CD4-positive, alpha-beta T cell (primary cell): ENCODE data around the gene GPR32. TPM values are rescaled to one million over a fixed set of nuclear protein-coding genes. Genes with fewer than 3 reads are reported as not detected.
"Not testable (repeated sequence)": the region's sequence is repeated elsewhere in the genome, so short reads cannot be mapped to it uniquely, and the experiment has no call there.

Source experiments
- ATAC-seq: fragments of 200-7000 bp; cut with Tn5 transposase; one replicate; pipeline ENCODE4 v1.10.0; 2022; ENCODE audit warnings: mild to moderate bottlenecking; ENCODE audit not compliant: poor library complexity
- CTCF ChIA-PET: fragments of 350-600 bp; sonication (Branson Sonifier 250); formaldehyde crosslinking; loops from one replicate; lab custom pipeline; 2021; ENCODE audit warnings: antibody characterized with exemption, inconsistent platforms; lab: Charles Lee
- POLR2A ChIA-PET: fragments of 350-600 bp; sonication (Branson Sonifier 250); formaldehyde crosslinking; loops from one replicate; lab custom pipeline; 2021; ENCODE audit warnings: antibody characterized with exemption, inconsistent platforms; lab: Charles Lee
- DNase-seq, 14 experiments: peaks; one replicate each; pipeline ENCODE4 v3.0.0-alpha.2; 2013 to 2020; ENCODE audit warnings: mixed read lengths in 2 of 14
- H3K27ac ChIP-seq, 2 donors: one replicate each; pipeline versions ENCODE4 v1.5.1 to v1.7.0; 2013; ENCODE audit warnings: low read length in 2 of 2, low read depth in 1 of 2, mild to moderate bottlenecking in 1 of 2
- H3K27me3 ChIP-seq, 2 experiments: 1 replicate in 1 of 2; 2 replicates in 1 of 2; pipeline versions ENCODE4 v1.6.1 to v1.7.0; 2013; ENCODE audit warnings: low read length in 2 of 2, control low read depth in 1 of 2, mild to moderate bottlenecking in 1 of 2, moderate library complexity in 1 of 2; ENCODE audit not compliant: insufficient read depth in 2 of 2, control insufficient read depth in 1 of 2
- H3K36me3 ChIP-seq: one replicate; pipeline ENCODE4 v1.6.1; 2013; ENCODE audit warnings: low read length, control low read depth; ENCODE audit not compliant: insufficient read depth
- H3K4me1 ChIP-seq: one replicate; pipeline ENCODE4 v1.6.1; 2013; ENCODE audit warnings: low read length, control low read depth; ENCODE audit not compliant: insufficient read depth
- H3K4me3 ChIP-seq: one replicate; pipeline ENCODE4 v1.5.1; 2013; ENCODE audit warnings: mild to moderate bottlenecking, low read length, moderate library complexity
- H3K9me3 ChIP-seq, 2 experiments: 1 replicate in 1 of 2; 2 replicates in 1 of 2; pipeline versions ENCODE4 v1.6.1 to v1.7.0; 2013; ENCODE audit warnings: low read length in 2 of 2, mild to moderate bottlenecking in 2 of 2, control low read depth in 1 of 2, moderate library complexity in 1 of 2; ENCODE audit not compliant: control insufficient read depth in 1 of 2, insufficient read depth in 1 of 2
- H3K27ac Mint-ChIP-seq: one replicate; pipeline ENCODE4 v1.8.0; 2020; ENCODE audit warnings: mixed read lengths
- H3K27me3 Mint-ChIP-seq: one replicate; pipeline ENCODE4 v1.8.0; 2021; ENCODE audit warnings: mixed read lengths
- H3K36me3 Mint-ChIP-seq: one replicate; pipeline ENCODE4 v1.8.0; 2021; ENCODE audit warnings: low read depth, mixed read lengths
- H3K4me1 Mint-ChIP-seq: one replicate; pipeline ENCODE4 v1.8.0; 2021; ENCODE audit warnings: low read depth, mixed read lengths
- H3K4me3 Mint-ChIP-seq: one replicate; pipeline ENCODE4 v1.8.0; 2020; ENCODE audit warnings: mild to moderate bottlenecking, mixed read lengths
- H3K9me3 Mint-ChIP-seq: one replicate; pipeline ENCODE4 v1.8.0; 2020; ENCODE audit warnings: mixed read lengths
- intact Hi-C, 2 experiments: fragments of 100-400 bp; cut with DNase I in 1 of 2; cut with micrococcal nuclease in 1 of 2; formaldehyde crosslinking; loops; one replicate each; pipeline versions ENCODE4 v1.15.1 to v1.9.0; 2023 to 2025; cut with DNase I, micrococcal nuclease
- total RNA-seq, 174 experiments: library from RNA in 2 of 174; stranded (reverse) in 2 of 174; gene quantifications; one replicate each; pipeline ENCODE4 v1.2.3 and lab custom pipeline; 2021 to 2026
- TF ChIP-seq, protein P1 (sequence below): fragments of 200-600 bp; IDR thresholded peaks from one replicate; pipeline ENCODE4 v1.8.0; 2022; ENCODE audit warnings: antibody characterized with exemption, mild to moderate bottlenecking

Gene GPR32
- total RNA-seq, 2 experiments from 2014 or later, result not detected

DNA sequence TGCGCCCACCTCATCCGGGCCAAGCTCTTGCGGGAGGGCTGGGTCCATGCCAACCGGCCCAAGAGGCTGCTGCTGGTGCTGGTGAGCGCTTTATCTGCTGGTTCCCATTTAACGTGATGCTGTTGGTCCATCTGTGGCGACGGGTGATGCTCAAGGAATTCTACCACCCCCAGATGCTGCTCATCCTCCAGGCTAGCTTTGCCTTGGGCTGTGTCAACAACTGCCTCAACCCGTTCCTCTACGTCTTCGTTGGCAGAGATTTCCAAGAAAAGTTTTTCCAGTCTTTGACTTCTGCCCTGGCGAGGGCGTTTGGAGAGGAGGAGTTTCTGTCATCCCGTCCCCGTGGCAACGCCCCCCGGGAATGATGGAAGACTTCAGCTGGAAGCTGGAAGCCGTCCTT lies 11.2 kb upstream of the GPR32 start:
- H3K27ac Mint-ChIP-seq, H3K27ac ChIP-seq, H3K4me3 Mint-ChIP-seq, H3K4me1 ChIP-seq, POLR2A ChIA-PET, ATAC-seq, DNase-seq, H3K36me3 ChIP-seq, H3K36me3 Mint-ChIP-seq, H3K9me3 ChIP-seq, H3K4me1 Mint-ChIP-seq, H3K27me3 ChIP-seq, H3K4me3 ChIP-seq, intact Hi-C loops, H3K9me3 Mint-ChIP-seq, CTCF ChIA-PET: not testable (repeated sequence)
- peaks cover 18% of the 10 kb centered on the region for H3K27me3 Mint-ChIP-seq

DNA sequence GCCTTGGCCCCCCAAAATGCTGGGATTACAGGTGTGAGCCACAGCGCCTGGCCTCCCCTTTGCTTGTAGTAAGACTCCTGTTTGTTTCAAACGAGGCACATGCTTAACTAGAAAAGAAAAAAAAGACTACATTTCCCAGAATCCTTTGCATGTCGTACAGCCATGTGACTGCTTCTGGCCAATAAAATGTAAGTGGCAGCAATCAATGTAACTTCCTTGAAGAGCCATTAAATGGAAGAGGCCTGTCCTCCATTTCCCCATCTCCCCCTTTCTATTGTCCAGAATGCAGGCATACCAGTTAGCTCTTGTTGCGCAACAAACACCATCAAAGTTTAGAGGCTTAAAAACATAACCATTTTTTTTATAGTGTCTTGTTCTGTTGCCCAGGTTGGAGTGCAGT lies 10.4 kb upstream of the GPR32 start:
- TF ChIP-seq, protein P1, sequence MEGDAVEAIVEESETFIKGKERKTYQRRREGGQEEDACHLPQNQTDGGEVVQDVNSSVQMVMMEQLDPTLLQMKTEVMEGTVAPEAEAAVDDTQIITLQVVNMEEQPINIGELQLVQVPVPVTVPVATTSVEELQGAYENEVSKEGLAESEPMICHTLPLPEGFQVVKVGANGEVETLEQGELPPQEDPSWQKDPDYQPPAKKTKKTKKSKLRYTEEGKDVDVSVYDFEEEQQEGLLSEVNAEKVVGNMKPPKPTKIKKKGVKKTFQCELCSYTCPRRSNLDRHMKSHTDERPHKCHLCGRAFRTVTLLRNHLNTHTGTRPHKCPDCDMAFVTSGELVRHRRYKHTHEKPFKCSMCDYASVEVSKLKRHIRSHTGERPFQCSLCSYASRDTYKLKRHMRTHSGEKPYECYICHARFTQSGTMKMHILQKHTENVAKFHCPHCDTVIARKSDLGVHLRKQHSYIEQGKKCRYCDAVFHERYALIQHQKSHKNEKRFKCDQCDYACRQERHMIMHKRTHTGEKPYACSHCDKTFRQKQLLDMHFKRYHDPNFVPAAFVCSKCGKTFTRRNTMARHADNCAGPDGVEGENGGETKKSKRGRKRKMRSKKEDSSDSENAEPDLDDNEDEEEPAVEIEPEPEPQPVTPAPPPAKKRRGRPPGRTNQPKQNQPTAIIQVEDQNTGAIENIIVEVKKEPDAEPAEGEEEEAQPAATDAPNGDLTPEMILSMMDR, result no peak
- Mint-ChIP-seq H3K9me3 (no peaks in the 10 kb centered on the region), H3K27me3 (peaks cover 19% of the 10 kb centered on the region), H3K36me3 (no peaks in the 10 kb centered on the region), H3K4me3 (no peak overlapping the region), H3K27ac (no peak overlapping the region), H3K4me1 (no peaks in the 10 kb centered on the region)
- DNase-seq (peak in 2 of 14 experiments; percentile 21 to 24), ATAC-seq (no peak)
- no peak overlapping the region for H3K4me3 ChIP-seq
- H3K36me3 ChIP-seq, result no peaks in the 10 kb centered on the region
- peaks cover 0 to 4% of the 10 kb centered on the region in 2 experiments for H3K9me3 ChIP-seq
- no peaks in the 10 kb centered on the region for H3K4me1 ChIP-seq
- CTCF ChIA-PET, result no interaction called here
- POLR2A ChIA-PET, result no interaction called here
- peaks cover 0 to 3% of the 10 kb centered on the region in 2 experiments for H3K27me3 ChIP-seq
- intact Hi-C loops, result no loop called here
- no peak overlapping the region for H3K27ac ChIP-seq

DNA sequence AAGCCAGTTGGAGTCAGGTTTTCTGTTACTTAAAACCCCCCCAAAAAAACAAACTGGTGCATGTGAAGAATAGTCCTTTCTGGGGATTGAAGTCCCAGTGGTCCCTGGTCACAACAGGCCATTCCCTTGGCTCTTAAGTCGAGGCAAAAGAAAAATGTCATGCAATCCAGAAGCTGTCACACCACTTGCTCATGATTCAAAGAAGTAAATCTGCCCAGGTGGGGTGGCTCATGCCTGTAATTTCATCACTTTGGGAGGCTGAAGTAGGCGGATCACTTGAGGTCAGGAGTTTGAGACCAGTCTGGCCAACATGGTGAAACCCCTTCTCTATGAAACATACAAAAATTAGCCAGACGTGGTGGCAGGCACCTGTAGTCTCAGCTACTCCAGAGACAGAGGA lies 8.8 kb upstream of the GPR32 start:
- H3K4me1 Mint-ChIP-seq, POLR2A ChIA-PET, CTCF ChIA-PET, H3K27ac ChIP-seq, H3K4me3 ChIP-seq, H3K4me3 Mint-ChIP-seq, H3K36me3 Mint-ChIP-seq, H3K4me1 ChIP-seq, DNase-seq, ATAC-seq, intact Hi-C loops, H3K27ac Mint-ChIP-seq, H3K9me3 ChIP-seq, H3K9me3 Mint-ChIP-seq, H3K36me3 ChIP-seq, H3K27me3 ChIP-seq: not testable (repeated sequence)
- peaks cover 23% of the 10 kb centered on the region for H3K27me3 Mint-ChIP-seq

DNA sequence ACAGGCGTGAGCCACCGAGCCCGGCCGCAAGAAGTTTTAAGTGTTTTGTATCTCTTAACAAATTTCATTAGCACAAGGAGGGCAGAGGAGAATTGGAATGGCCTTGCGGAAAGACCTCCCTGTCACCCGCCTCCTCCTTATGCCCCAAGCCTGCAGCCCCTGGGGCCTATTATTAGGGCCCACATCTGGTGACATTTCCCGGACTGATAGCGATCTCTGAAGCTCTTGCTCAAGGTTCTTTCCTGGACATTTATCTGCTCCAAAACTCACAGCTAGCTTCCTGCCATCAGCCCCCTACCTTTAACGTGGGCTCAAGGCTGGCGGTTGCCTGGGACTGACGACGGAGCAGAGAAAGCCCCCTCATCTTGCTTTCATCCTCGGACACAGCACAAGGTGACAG lies 6.7 kb upstream of the GPR32 start:
- peaks cover 30% of the 10 kb centered on the region for H3K27me3 Mint-ChIP-seq
- DNase-seq, H3K9me3 Mint-ChIP-seq, H3K4me3 ChIP-seq, POLR2A ChIA-PET, H3K27me3 ChIP-seq, intact Hi-C loops, H3K27ac Mint-ChIP-seq, H3K27ac ChIP-seq, H3K4me1 Mint-ChIP-seq, ATAC-seq, H3K9me3 ChIP-seq, H3K36me3 Mint-ChIP-seq, CTCF ChIA-PET, H3K4me3 Mint-ChIP-seq, H3K4me1 ChIP-seq, H3K36me3 ChIP-seq: not testable (repeated sequence)
